Measurements from ENCODE around the gene NR1H4. TPM values are rescaled to one million over a fixed set of nuclear protein-coding genes. Genes with fewer than 3 reads are reported as not detected.
A peak's percentile ranks its signal among the peaks of the same experiment; 100 is the strongest.
"Not testable (repeated sequence)": the region's sequence is repeated elsewhere in the genome, so short reads cannot be mapped to it uniquely, and the experiment has no call there.

NR1H4 gene
- total RNA-seq, 1 experiment from 2014 or later = 10.7 TPM

GRCh38 chr12:100498141-100498540, 24.5 kb downstream of the NR1H4 start:
- in situ Hi-C loops (cut with HindIII; ENCODE audit: low pct_unique_long_range_greater_than_20kb, low sequenced_read_pairs) = no loop called here
- no peak for DNase-seq (ENCODE audit: low read depth)

GRCh38 chr12:100499416-100499815, 25.8 kb downstream of the NR1H4 start:
- no peak for DNase-seq (ENCODE audit: low read depth)
- in situ Hi-C loops (cut with HindIII; ENCODE audit: low pct_unique_long_range_greater_than_20kb, low sequenced_read_pairs) = no loop called here

GRCh38 chr12:100502718-100503117, 29.1 kb downstream of the NR1H4 start:
- DNase-seq (ENCODE audit: low read depth) = peak; percentile 68
- in situ Hi-C loops (cut with HindIII; ENCODE audit: low pct_unique_long_range_greater_than_20kb, low sequenced_read_pairs) = not testable (repeated sequence)

- no peak for DNase-seq (ENCODE audit: low read depth)
- in situ Hi-C loops (cut with HindIII; ENCODE audit: low pct_unique_long_range_greater_than_20kb, low sequenced_read_pairs) = no loop called here
Measured at GRCh38 chr12:100503228-100503628, 29.6 kb downstream of the NR1H4 start.

GRCh38 chr12:100504804-100505203, 31.1 kb downstream of the NR1H4 start:
- in situ Hi-C loops (cut with HindIII; ENCODE audit: low pct_unique_long_range_greater_than_20kb, low sequenced_read_pairs) = no loop called here
- peak; percentile 43 for DNase-seq (ENCODE audit: low read depth)

- in situ Hi-C loops (cut with HindIII; ENCODE audit: low pct_unique_long_range_greater_than_20kb, low sequenced_read_pairs) = no loop called here
- no peak for DNase-seq (ENCODE audit: low read depth)
Measured at GRCh38 chr12:100508751-100509150, 35.1 kb downstream of the NR1H4 start.

- no peak for DNase-seq (ENCODE audit: low read depth)
- in situ Hi-C loops (cut with HindIII; ENCODE audit: low pct_unique_long_range_greater_than_20kb, low sequenced_read_pairs) = no loop called here
Measured at GRCh38 chr12:100512692-100513091, 39.0 kb downstream of the NR1H4 start.

- DNase-seq (ENCODE audit: low read depth) = no peak
- in situ Hi-C loops (cut with HindIII; ENCODE audit: low pct_unique_long_range_greater_than_20kb, low sequenced_read_pairs) = no loop called here
Measured at GRCh38 chr12:100515968-100516367, 42.3 kb downstream of the NR1H4 start.

- in situ Hi-C loops (cut with HindIII; ENCODE audit: low pct_unique_long_range_greater_than_20kb, low sequenced_read_pairs) = no loop called here
- DNase-seq (ENCODE audit: low read depth) = no peak
Measured at GRCh38 chr12:100518376-100518775, 44.7 kb downstream of the NR1H4 start.

- DNase-seq (ENCODE audit: low read depth) = no peak
- in situ Hi-C loops (cut with HindIII; ENCODE audit: low pct_unique_long_range_greater_than_20kb, low sequenced_read_pairs) = no loop called here
Measured at GRCh38 chr12:100520048-100520769, 46.5 kb downstream of the NR1H4 start.

GRCh38 chr12:100521958-100522357, 48.3 kb downstream of the NR1H4 start:
- no peak for DNase-seq (ENCODE audit: low read depth)
- in situ Hi-C loops (cut with HindIII; ENCODE audit: low pct_unique_long_range_greater_than_20kb, low sequenced_read_pairs) = no loop called here

- in situ Hi-C loops (cut with HindIII; ENCODE audit: low pct_unique_long_range_greater_than_20kb, low sequenced_read_pairs) = no loop called here
- peak; percentile 4 for DNase-seq (ENCODE audit: low read depth)
Measured at GRCh38 chr12:100528034-100528433, 54.4 kb downstream of the NR1H4 start.

- peak; percentile 70 for DNase-seq (ENCODE audit: low read depth)
- in situ Hi-C loops (cut with HindIII; ENCODE audit: low pct_unique_long_range_greater_than_20kb, low sequenced_read_pairs) = no loop called here
Measured at GRCh38 chr12:100528471-100529127, 54.9 kb downstream of the NR1H4 start.

GRCh38 chr12:100529756-100530350, 56.2 kb downstream of the NR1H4 start:
- DNase-seq (ENCODE audit: low read depth) = no peak
- in situ Hi-C loops (cut with HindIII; ENCODE audit: low pct_unique_long_range_greater_than_20kb, low sequenced_read_pairs) = no loop called here

- in situ Hi-C loops (cut with HindIII; ENCODE audit: low pct_unique_long_range_greater_than_20kb, low sequenced_read_pairs) = no loop called here
- no peak for DNase-seq (ENCODE audit: low read depth)
Measured at GRCh38 chr12:100533376-100533775, 59.7 kb downstream of the NR1H4 start.

GRCh38 chr12:100534625-100535227, 61.1 kb downstream of the NR1H4 start:
- in situ Hi-C loops (cut with HindIII; ENCODE audit: low pct_unique_long_range_greater_than_20kb, low sequenced_read_pairs) = no loop called here

GRCh38 chr12:100539202-100539601, 65.5 kb downstream of the NR1H4 start:
- no peak for DNase-seq (ENCODE audit: low read depth)
- in situ Hi-C loops (cut with HindIII; ENCODE audit: low pct_unique_long_range_greater_than_20kb, low sequenced_read_pairs) = no loop called here

More at GRCh38 chr12:100534625-100535227, 61.1 kb downstream of the NR1H4 start:
- DNase-seq (ENCODE audit: low read depth) = no peak

GRCh38 chr12:100544165-100544564, 70.5 kb downstream of the NR1H4 start:
- in situ Hi-C loops (cut with HindIII; ENCODE audit: low pct_unique_long_range_greater_than_20kb, low sequenced_read_pairs) = no loop called here
- DNase-seq (ENCODE audit: low read depth) = no peak

GRCh38 chr12:100545092-100545491, 71.4 kb downstream of the NR1H4 start:
- no peak for DNase-seq (ENCODE audit: low read depth)
- in situ Hi-C loops (cut with HindIII; ENCODE audit: low pct_unique_long_range_greater_than_20kb, low sequenced_read_pairs) = no loop called here

Measured in Caki2 (cell line).